Measurements from ENCODE around the gene ELOVL3. TPM values are rescaled to one million over a fixed set of nuclear protein-coding genes. Genes with fewer than 3 reads are reported as not detected.

The ELOVL3 gene
- total and polyA plus RNA-seq, 2 of the 4 experiments (the other 2 are of a cell fraction): 0.09 to 0.36 TPM

GRCh38 chr10:102220612-102221011, 5.5 kb upstream of the ELOVL3 start:
- in situ Hi-C loops (cut with MboI; ENCODE audit: low sequenced_read_pairs): loop anchor here (10.0 kb wide), 1 partner anchor 264 kb away; no protein-coding TSS in a partner anchor
- POLR2A ChIA-PET (ENCODE audit: unreplicated experiment): no interaction called here
- no peak for ATAC-seq (ENCODE audit: low read depth)

More at GRCh38 chr10:102220612-102221011, 5.5 kb upstream of the ELOVL3 start:
- H2BK120ac ChIP-seq (ENCODE audit: low read depth, low read length): no peak overlapping the region
- H3K23ac ChIP-seq (ENCODE audit: low read depth, low read length): no peak overlapping the region
- no TSS peak for BruUV-seq (replicated peaks)
- H3K14ac ChIP-seq (replicated peaks; ENCODE audit: low read depth, low read length): no peak overlapping the region
- peaks cover 2% of the 10 kb centered on the region for H3K4me1 ChIP-seq (ENCODE audit: control insufficient read depth, insufficient read depth, low read length)
- no peaks in the 10 kb centered on the region for H3K36me3 ChIP-seq (ENCODE audit: control insufficient read depth, insufficient read depth, low read length)
- no peaks in the 10 kb centered on the region for H3K79me1 ChIP-seq (ENCODE audit: low read depth in 1 of 2, low read length in 2 of 2)
- H3K4ac ChIP-seq (ENCODE audit: low read depth, low read length): no peak overlapping the region
- DNase-seq: no peak
- no peak overlapping the region for H3K9ac ChIP-seq (ENCODE audit: low read depth, low read length)
- intact Hi-C loops (cut with micrococcal nuclease): loop anchor here (5.0 to 10.0 kb wide), 2 partner anchors 33 to 364 kb away; no protein-coding TSS in a partner anchor
- no peak overlapping the region for H2AK5ac ChIP-seq (ENCODE audit: low read depth, low read length)
- dilution Hi-C loops (cut with HindIII; ENCODE audit: low sequenced_read_pairs, unreplicated experiment): no loop called here
- no peak overlapping the region for H2BK15ac ChIP-seq (ENCODE audit: low read depth, low read length)
- CTCF ChIA-PET: interaction anchor here (1.2 kb wide), 1 partner anchor 51 kb away, joined by 4 read pairs; no protein-coding TSS in a partner anchor
- H3K4me3 ChIP-seq (ENCODE audit: insufficient read depth, low read depth, low read length): no peak overlapping the region
- 0 out of 2 replicates have a peak, but pooled peaks cover under 1% of the 10 kb centered on the region for H3K9me1 ChIP-seq (ENCODE audit: insufficient read depth, low read length)
- no peak overlapping the region for H3K27ac ChIP-seq (ENCODE audit: insufficient read depth, low read length)
- H2AK9ac ChIP-seq (replicated peaks; ENCODE audit: low read depth, low read length, poor library complexity): no peak overlapping the region
- no peak overlapping the region for H2AFZ ChIP-seq (replicated peaks; ENCODE audit: low read length, poor library complexity)
- H3K27me3 ChIP-seq (ENCODE audit: control insufficient read depth, insufficient read depth, low read length): peaks cover 7% of the 10 kb centered on the region; the same call in 1 of the 2 replicates
- no peak overlapping the region for H3K18ac ChIP-seq (ENCODE audit: low read depth, low read length)
- H3K56ac ChIP-seq (ENCODE audit: extremely low read depth, insufficient read depth, low read length): no peak overlapping the region
- TF ChIP-seq NFE2L2 (IDR thresholded peaks at IDR 0.05; ENCODE audit: low read depth, low read length): no peak
- TF ChIP-seq RFX5 (IDR thresholded peaks at IDR 0.05; ENCODE audit: low read depth, low read length): no peak
- no peak for TF ChIP-seq RCOR1 (IDR thresholded peaks at IDR 0.05; ENCODE audit: insufficient replicate concordance, low read length)
- no peak for TF ChIP-seq FOS (IDR thresholded peaks at IDR 0.05; ENCODE audit: low read depth, low read length)
- no peak for TF ChIP-seq SMC3 (IDR thresholded peaks at IDR 0.05; ENCODE audit: low read depth, low read length)
- no peak for TF ChIP-seq USF2 (IDR thresholded peaks at IDR 0.05; ENCODE audit: low read depth, low read length)
- no peak overlapping the region for H4K5ac ChIP-seq (ENCODE audit: low read depth, low read length)
- no peak overlapping the region for H3K4me2 ChIP-seq (ENCODE audit: low read depth, low read length)
- no peaks in the 10 kb centered on the region for H4K20me1 ChIP-seq (ENCODE audit: insufficient read depth, low read length)
- no peak overlapping the region for H4K91ac ChIP-seq (ENCODE audit: insufficient read depth, low read depth, low read length)
- H4K8ac ChIP-seq (ENCODE audit: low read depth in 2 of 2, low read length in 2 of 2): no peak overlapping the region
- no peak overlapping the region for H2BK5ac ChIP-seq (ENCODE audit: low read depth, low read length, poor library complexity, severe bottlenecking)
- no peaks in the 10 kb centered on the region for H3K9me3 ChIP-seq (ENCODE audit: control insufficient read depth, insufficient read depth, low read length)
- H2BK20ac ChIP-seq (ENCODE audit: low read depth, low read length): no peak overlapping the region

All from IMR-90 (cell line).